GM19372 (cell line): ENCODE results near the gene PRDM16.

Experiments used
- ATAC-seq: cut with Tn5 transposase; IDR thresholded peaks from one replicate; pipeline ENCODE4 v1.9.1; 2021; ENCODE audit warnings: mild to moderate bottlenecking, low read depth, moderate library complexity; ENCODE audit not compliant: unreplicated experiment

PRDM16 gene

GRCh38 chr1:3393024-3393986 lies 324.3 kb downstream of the PRDM16 start:
- ATAC-seq = no peak

GRCh38 chr1:3393987-3394920 lies 325.3 kb downstream of the PRDM16 start:
- ATAC-seq = no peak

DNA sequence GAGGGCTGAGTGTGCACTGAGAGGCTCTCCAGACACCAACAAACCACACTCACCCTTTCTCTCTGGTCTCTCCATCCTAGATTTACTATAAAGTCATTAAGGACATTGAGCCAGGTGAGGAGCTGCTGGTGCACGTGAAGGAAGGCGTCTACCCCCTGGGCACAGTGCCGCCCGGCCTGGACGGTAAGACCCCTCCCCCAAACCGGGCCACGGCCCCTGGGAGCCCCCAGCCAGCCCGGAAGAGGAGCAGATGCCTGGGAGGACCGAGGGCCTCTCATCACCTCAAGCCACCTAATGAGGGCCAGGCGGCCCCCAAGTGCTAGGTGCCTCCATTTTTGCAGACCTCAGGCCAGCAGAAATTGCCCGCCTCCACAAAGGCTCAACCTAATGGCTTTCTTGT lies 327.4 kb downstream of the PRDM16 start:
- no peak for ATAC-seq

- no peak for ATAC-seq
These were observed 328.3 kb downstream of the PRDM16 start for GRCh38 chr1:3397311-3397710.

DNA sequence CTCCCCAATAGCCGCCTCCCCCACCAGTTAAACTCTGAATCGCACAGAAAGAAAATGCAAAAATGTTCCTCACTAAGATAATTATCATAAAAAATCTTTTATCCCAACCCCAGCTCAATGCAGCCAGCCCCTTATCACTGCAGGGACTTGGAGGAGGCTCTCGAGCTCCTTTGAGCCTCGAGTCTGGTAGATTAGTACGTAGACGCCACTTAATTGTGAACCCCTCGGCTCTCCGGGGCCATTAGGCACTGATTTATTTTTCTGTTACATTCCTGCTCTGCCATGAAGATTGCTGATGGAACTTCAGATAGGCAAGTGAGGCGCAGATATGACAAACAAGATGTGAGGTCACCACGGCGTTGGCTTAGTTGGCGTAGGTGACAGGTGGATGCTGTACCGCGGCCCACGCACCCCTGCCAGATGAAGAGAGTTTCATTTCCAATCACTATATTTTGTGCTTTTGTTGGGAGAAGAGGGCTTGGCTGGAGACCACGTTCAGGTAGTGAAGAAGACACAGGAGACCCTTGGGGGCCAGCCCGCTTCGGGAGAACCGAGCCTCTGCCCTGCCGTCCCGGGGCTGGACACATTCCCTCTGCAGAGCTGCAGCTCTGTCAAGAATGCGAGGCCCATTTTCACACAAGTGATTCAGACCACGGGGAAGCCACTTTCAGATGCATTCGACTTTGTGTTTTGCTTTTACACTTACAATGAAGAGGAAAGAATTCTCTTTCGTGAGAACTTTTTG lies 329.6 kb downstream of the PRDM16 start:
- no peak for ATAC-seq

DNA sequence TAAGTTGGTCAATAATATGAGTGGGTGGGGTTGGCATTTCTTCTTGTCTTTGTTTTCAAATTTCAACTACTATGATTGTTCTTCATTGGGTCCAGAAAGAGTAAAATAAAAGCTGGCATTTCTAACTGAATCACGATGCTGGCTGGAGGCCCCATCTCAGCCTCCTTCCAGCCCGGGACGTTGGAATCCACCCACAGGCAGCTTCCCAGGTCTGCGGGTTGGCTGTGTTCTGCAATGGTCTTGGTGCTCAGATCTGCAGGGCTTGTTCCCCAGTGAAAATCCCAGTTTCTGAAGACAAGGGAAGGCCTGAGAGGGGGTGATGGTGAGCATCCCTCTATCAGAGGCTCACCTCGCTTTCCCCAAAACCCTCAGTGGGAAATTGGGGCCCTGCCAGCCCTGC lies 330.7 kb downstream of the PRDM16 start:
- no peak for ATAC-seq

- ATAC-seq = no peak
These were observed 332.7 kb downstream of the PRDM16 start for GRCh38 chr1:3401585-3402257.

GRCh38 chr1:3402258-3403010 lies 333.4 kb downstream of the PRDM16 start:
- no peak for ATAC-seq

DNA sequence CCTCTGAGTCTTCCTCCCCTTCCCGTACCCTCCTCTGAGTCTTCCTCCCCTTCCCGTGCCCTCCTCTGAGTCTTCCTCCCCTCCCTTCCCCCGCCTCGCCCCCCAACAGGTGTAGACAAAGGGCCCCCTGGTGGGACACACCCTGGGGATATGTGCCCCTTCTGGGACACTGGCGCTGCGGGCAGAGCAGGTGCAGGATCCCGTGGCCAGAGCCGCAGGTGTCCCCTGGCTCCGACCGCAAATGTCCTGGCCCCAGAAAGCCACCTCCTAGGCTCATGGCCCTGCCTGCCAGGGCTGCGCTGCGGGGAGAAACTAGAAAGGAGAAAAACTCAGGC lies 334.0 kb downstream of the PRDM16 start:
- ATAC-seq = no peak

DNA sequence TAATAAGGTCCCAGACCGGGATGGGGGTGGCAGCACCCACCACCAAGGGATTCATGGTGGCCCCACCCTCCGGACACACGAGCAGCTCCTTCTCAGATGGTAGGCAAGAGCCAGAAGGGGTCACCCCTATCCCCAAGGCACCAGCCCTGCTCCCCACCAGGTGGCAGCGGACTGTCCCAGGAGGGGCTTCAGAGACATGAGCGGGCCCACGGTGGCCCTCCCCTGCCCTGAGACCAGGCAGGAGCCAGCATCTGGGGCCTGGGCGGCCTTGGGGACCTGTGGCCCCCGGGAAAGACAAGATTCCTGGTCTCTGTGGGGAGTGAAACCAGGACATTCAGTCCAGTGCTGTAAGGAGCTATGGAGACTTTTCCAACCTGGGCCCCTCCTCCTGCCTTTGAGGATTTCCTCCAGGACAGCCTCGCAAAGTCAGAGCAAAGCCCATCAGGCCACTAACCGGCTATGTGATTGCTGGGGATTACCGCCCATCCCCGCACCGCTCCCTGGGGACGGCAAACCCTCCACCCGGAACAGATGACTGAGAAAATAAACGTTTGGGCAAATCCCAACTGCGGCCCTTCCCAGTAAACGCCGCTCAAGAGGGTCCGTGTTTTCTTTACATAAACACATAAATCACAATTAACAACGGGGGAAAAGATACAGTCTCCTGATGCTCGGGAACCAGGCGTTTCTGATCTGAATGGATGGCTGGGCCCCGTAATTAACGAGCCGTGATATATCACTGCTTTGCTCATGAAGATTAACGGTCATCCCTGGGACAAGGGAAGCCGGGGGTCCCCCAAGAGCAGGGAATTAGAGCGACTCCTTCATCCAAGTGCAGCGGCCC lies 334.6 kb downstream of the PRDM16 start:
- no peak for ATAC-seq

- ATAC-seq = no peak
These were observed 335.3 kb downstream of the PRDM16 start for GRCh38 chr1:3404301-3404700.

- no peak for ATAC-seq
These were observed 335.8 kb downstream of the PRDM16 start for GRCh38 chr1:3404801-3405200.

- ATAC-seq = no peak
These were observed 336.5 kb downstream of the PRDM16 start for GRCh38 chr1:3405491-3405890.

DNA sequence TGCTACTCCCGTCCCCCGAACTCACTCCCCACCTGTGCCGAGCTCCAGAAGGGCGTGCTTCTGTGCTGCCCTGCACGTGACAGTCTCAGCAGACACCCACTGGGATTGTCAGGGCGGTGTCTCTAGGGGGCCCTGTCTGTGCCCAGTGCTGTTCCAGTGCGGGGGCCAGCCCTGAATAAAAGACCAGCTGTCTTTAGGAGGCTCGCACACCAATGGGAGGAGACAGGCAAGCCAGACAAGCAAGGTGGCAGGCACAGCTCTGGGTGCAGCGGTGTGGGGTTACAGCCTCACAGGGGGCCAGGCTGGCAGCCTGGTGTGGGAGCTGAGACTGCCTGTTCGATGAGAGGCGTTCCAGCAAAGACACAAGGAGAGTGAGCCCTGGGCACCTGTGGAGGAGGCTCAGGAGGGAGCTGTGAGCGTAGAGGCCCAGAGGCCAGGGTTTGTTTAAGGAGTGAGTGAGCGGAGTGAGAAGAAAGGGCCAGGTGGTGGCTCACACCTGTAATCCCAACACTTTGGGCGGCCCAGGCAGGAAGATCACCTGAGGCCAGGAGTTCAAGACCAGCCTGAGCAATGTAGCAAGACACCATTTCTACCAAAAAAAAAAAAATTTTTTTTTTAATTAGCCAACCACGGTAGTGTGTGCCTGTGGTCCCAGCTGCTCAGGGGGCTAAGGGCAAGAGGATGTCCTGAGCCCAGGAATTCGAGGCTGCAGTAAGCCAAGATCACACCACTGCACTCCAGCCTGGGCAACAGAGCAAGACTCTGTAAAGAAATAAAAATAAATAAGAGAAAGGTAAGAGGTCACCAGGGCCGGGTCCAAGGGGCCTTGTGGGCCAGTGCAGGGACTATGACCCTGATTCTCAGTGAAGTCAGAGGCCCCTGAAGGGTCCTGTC lies 337.2 kb downstream of the PRDM16 start:
- ATAC-seq = no peak

DNA sequence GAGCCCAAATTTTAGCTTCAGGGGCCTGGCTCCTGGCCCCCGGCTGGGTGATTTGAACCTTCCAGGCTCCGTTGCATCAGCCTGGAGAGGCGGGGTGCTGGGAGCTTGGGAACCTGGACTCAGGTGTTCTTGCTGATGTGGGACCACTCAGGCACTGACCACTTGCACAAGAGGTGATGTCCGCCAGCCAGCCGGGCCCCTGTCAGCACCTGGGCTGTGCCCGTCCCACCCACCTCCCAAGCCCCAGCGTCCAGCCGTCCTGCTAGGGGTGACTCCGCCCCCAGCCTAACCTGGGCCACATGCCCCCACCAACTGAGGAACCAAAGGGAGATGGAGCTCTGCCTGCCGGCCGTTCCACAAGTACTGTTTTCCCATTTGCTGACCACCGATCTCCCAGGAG lies 338.0 kb downstream of the PRDM16 start:
- ATAC-seq = no peak

DNA sequence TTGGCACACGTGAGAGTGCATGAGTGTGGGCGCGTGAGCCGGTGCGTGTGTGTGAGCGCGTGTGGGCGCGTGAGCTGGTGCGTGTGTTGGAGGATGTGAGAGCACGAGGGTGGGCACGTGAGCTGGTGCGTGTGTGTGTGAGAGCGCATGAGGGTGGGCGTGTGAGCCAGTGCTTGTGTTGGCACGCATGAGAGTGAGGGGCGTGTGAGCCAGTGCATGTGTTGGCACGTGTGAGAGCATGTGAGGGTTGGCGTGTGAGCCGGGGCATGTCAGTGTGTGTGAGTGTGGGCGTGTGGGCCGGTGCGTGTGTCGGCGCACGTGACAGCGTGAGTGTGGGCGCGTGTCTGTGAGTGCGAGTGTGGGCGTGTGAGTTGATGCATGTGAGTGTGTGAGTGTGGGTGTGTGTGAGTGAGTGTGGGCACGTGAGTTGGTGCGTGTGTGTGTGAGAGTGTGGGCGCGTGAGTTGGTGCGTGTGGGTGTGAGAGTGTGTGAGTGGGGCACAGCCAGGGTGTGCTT lies 339.8 kb downstream of the PRDM16 start:
- ATAC-seq = no peak

GRCh38 chr1:3409366-3410141 lies 340.6 kb downstream of the PRDM16 start:
- no peak for ATAC-seq
